ENCODE measurements around the gene TPM1.

DNA sequence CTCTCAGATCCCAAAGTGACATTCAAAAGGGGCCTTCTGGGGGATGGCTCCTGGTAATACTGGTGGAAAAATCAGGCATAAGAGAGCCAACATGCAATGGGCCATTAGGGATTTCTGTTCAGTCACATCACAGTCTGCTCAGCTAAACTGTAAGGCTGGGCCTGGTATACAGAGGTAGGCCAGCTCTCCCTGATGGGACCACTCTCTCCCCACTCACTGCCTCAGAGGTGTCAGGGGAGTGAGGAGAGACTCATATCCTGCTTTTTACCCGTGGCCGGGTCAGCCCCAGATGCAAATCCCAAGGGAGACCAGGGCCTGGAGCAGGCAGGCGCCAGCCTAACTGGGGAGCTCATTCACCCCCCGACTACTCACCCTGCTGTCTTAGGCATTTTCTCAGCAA is 48.1 kb upstream of the TPM1 start:
- TF ChIP-seq, protein P1, sequence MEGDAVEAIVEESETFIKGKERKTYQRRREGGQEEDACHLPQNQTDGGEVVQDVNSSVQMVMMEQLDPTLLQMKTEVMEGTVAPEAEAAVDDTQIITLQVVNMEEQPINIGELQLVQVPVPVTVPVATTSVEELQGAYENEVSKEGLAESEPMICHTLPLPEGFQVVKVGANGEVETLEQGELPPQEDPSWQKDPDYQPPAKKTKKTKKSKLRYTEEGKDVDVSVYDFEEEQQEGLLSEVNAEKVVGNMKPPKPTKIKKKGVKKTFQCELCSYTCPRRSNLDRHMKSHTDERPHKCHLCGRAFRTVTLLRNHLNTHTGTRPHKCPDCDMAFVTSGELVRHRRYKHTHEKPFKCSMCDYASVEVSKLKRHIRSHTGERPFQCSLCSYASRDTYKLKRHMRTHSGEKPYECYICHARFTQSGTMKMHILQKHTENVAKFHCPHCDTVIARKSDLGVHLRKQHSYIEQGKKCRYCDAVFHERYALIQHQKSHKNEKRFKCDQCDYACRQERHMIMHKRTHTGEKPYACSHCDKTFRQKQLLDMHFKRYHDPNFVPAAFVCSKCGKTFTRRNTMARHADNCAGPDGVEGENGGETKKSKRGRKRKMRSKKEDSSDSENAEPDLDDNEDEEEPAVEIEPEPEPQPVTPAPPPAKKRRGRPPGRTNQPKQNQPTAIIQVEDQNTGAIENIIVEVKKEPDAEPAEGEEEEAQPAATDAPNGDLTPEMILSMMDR (conservative IDR thresholded peaks at IDR 0.05 in 1 of 2, IDR thresholded peaks at IDR 0.05 in 1 of 2; ENCODE audit: low read depth in 1 of 2, low read length in 2 of 2), result no peak
- no peak for TF ChIP-seq EZH2 (IDR thresholded peaks at IDR 0.05; ENCODE audit: low read length, missing control alignments)
